Astrocyte (in vitro differentiated cells and primary cell): ENCODE measurements around the gene ANK3. TPM values are rescaled to one million over a fixed set of nuclear protein-coding genes. Genes with fewer than 3 reads are reported as not detected.

Source experiments
- DNase-seq: peaks from one replicate; pipeline ENCODE4 v3.0.0-alpha.2; 2010; ENCODE audit warnings: low read depth
- FAIRE-seq: peaks from 2 replicates; lab custom pipeline; 2011; peaks lifted over from hg19 to GRCh38; lab: Jason Lieb, UNC
- H2AFZ ChIP-seq: 2 replicates; pipeline ENCODE4 v1.6.0; 2012; ENCODE audit warnings: low read depth, low read length, inconsistent platforms
- H3K27ac ChIP-seq: 2 replicates; pipeline ENCODE4 v1.5.1; 2011; ENCODE audit warnings: low read depth, low read length, inconsistent platforms
- H3K27me3 ChIP-seq: 2 replicates; pipeline ENCODE4 v1.6.0; 2011; ENCODE audit warnings: low read length, inconsistent platforms; ENCODE audit not compliant: insufficient read depth
- H3K36me3 ChIP-seq: 2 replicates; pipeline ENCODE4 v1.5.1; 2011; ENCODE audit warnings: low read length, inconsistent platforms; ENCODE audit not compliant: insufficient read depth
- H3K4me1 ChIP-seq: 2 replicates; pipeline ENCODE4 v1.5.1; 2011; ENCODE audit warnings: low read length, inconsistent platforms; ENCODE audit not compliant: insufficient read depth
- H3K4me2 ChIP-seq: 2 replicates; pipeline ENCODE4 v1.6.0; 2012; ENCODE audit warnings: low read length, inconsistent platforms
- H3K4me3 ChIP-seq: 2 replicates; pipeline ENCODE4 v1.5.1; 2011; ENCODE audit warnings: low read depth, mild to moderate bottlenecking, low read length, inconsistent platforms; ENCODE audit not compliant: insufficient read depth
- H3K79me2 ChIP-seq: 2 replicates; pipeline ENCODE4 v1.6.0; 2012; ENCODE audit warnings: mild to moderate bottlenecking, low read length, inconsistent platforms; ENCODE audit not compliant: insufficient read depth
- H3K9ac ChIP-seq: 2 replicates; pipeline ENCODE4 v1.6.0; 2012; ENCODE audit warnings: mild to moderate bottlenecking, low read length, inconsistent platforms
- H3K9me3 ChIP-seq: 2 replicates; pipeline ENCODE4 v1.5.1; 2012; ENCODE audit warnings: low read depth, mild to moderate bottlenecking, low read length, inconsistent platforms; ENCODE audit not compliant: insufficient read depth
- H4K20me1 ChIP-seq: 2 replicates; pipeline ENCODE4 v1.6.0; 2012; ENCODE audit warnings: low read length, inconsistent platforms; ENCODE audit not compliant: insufficient read depth
- H3K27ac Mint-ChIP-seq: one replicate; pipeline ENCODE4 v1.8.0; 2021; ENCODE audit warnings: mild to moderate bottlenecking, mixed read lengths; ENCODE audit not compliant: unreplicated experiment
- H3K27me3 Mint-ChIP-seq: one replicate; pipeline ENCODE4 v1.8.0; 2021; ENCODE audit warnings: low read depth, mixed read lengths; ENCODE audit not compliant: unreplicated experiment
- H3K36me3 Mint-ChIP-seq: one replicate; pipeline ENCODE4 v1.8.0; 2021; ENCODE audit warnings: low read depth, mixed read lengths; ENCODE audit not compliant: unreplicated experiment
- H3K4me1 Mint-ChIP-seq: one replicate; pipeline ENCODE4 v1.8.0; 2021; ENCODE audit warnings: low read depth, mixed read lengths; ENCODE audit not compliant: unreplicated experiment
- H3K4me3 Mint-ChIP-seq: one replicate; pipeline ENCODE4 v1.8.0; 2021; ENCODE audit warnings: mild to moderate bottlenecking, moderate library complexity, mixed read lengths; ENCODE audit not compliant: unreplicated experiment
- H3K9me3 Mint-ChIP-seq: one replicate; pipeline ENCODE4 v1.8.0; 2021; ENCODE audit warnings: mild to moderate bottlenecking, mixed read lengths; ENCODE audit not compliant: unreplicated experiment
- EZH2 ChIP-seq: IDR thresholded peaks from 2 replicates; pipeline ENCODE4 v1.6.1; 2012; ENCODE audit warnings: mild to moderate bottlenecking, low read length, inconsistent platforms; ENCODE audit not compliant: insufficient read depth
- total RNA-seq: library from RNA; stranded (reverse); gene quantifications from 2 replicates; pipeline ENCODE4 v1.2.1, GENCODE V29; 2021
- TF ChIP-seq, protein P1 (sequence below): IDR thresholded peaks from 2 replicates; pipeline ENCODE4 v1.5.1; 2011; ENCODE audit warnings: low read depth, mild to moderate bottlenecking, inconsistent platforms, low read length, moderate library complexity; ENCODE audit not compliant: insufficient read depth

ANK3 gene
- total RNA-seq, 1 donor from 2014 or later: 21.1 TPM

DNA sequence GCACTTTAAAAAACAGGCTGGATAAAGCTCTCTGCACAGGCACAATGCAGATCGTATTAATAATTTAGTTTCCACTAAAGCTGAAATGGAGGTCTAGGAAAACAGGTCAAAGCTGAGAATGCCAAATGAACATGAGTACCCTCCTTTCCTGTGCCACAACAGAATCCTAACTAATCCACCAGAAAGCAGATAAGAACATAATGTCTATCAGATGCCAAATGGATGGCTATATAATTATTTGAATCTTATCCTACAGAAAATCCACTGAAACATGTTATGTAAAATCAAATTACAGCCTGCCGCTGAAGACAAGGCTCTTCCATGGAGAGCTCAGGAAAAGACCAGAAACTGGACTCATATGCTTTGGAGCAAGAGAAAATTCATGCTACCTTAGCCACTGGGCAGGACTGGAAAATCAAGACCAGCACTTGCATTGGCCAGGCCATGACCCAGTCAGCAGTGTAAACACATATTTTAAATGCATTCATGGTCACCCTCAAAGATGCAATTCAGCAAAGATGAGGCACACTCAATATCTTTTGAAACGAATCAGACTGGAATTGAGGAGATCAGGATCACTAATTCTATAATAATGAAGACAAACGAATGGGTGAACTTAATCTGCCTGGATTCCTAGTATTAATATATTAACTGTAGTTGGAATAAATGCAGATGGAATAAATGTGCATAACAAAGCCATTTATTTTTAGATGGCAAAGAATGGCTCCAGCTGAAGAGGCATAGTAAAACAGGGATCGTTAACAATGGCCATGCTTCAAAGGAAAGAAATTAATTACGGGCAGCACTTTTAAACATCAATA lies 13.2 kb downstream of the ANK3 start:
- Histone ChIP-seq H3K4me3 (no peak overlapping the region), H3K27ac (no peak overlapping the region), H3K27me3 (no peaks in the 10 kb centered on the region), H4K20me1 (no peaks in the 10 kb centered on the region), H3K36me3 (no peaks in the 10 kb centered on the region), H3K9ac (no peak overlapping the region), H3K79me2 (no peaks in the 10 kb centered on the region), H3K9me3 (no peaks in the 10 kb centered on the region), H3K4me2 (no peak overlapping the region), H3K4me1 (peaks cover 9% of the 10 kb centered on the region), H2AFZ (no peak overlapping the region)
- Mint-ChIP-seq H3K4me1 (peaks cover 5% of the 10 kb centered on the region), H3K27me3 (no peaks in the 10 kb centered on the region), H3K4me3 (no peak overlapping the region), H3K27ac (no peak overlapping the region), H3K36me3 (no peaks in the 10 kb centered on the region), H3K9me3 (no peaks in the 10 kb centered on the region)
- TF ChIP-seq, protein P1, sequence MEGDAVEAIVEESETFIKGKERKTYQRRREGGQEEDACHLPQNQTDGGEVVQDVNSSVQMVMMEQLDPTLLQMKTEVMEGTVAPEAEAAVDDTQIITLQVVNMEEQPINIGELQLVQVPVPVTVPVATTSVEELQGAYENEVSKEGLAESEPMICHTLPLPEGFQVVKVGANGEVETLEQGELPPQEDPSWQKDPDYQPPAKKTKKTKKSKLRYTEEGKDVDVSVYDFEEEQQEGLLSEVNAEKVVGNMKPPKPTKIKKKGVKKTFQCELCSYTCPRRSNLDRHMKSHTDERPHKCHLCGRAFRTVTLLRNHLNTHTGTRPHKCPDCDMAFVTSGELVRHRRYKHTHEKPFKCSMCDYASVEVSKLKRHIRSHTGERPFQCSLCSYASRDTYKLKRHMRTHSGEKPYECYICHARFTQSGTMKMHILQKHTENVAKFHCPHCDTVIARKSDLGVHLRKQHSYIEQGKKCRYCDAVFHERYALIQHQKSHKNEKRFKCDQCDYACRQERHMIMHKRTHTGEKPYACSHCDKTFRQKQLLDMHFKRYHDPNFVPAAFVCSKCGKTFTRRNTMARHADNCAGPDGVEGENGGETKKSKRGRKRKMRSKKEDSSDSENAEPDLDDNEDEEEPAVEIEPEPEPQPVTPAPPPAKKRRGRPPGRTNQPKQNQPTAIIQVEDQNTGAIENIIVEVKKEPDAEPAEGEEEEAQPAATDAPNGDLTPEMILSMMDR: no peak
- TF ChIP-seq EZH2: no peak
- FAIRE-seq: no peak
- no peak for DNase-seq

DNA sequence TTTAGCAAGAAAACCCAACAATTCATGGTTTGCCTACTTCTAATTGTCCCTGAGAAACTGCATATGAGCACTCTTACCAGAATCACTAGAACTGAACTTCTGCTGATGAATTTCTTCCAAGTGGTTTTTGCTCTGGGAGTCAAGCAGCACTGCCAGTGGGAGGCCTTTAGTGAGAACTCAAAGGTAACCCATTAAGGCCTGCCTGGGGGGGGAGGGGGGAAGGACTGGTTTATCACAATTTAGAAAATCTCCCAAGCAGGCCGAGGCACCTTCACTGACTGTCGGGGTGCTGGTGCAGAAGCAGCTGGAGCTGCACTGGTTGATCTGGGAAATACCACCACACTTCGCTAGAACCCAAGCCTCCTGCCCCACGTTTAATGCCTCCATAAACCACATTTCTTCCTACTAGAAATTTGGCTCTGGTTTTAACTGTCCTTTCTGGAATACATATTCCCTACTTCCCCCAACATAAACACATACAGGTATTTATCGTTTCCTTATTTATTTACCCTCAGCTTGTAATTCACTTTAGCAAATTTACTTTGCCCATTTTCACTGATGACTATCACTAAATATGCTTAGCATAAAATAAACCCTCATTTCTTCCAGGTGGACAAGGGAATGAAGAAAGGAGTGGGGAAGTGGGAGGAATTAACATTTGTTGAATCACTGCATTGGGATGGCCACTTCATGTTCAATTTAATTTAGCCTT lies 14.2 kb downstream of the ANK3 start:
- H4K20me1 ChIP-seq: no peaks in the 10 kb centered on the region
- H3K36me3 ChIP-seq: no peaks in the 10 kb centered on the region
- FAIRE-seq (no peak), DNase-seq (no peak)
- no peaks in the 10 kb centered on the region for H3K9me3 ChIP-seq
- no peak overlapping the region for H2AFZ ChIP-seq
- no peaks in the 10 kb centered on the region for H3K79me2 ChIP-seq
- H3K4me3 ChIP-seq: no peak overlapping the region
- Mint-ChIP-seq H3K4me1 (peaks cover 5% of the 10 kb centered on the region), H3K9me3 (no peaks in the 10 kb centered on the region), H3K36me3 (no peaks in the 10 kb centered on the region), H3K4me3 (no peak overlapping the region), H3K27ac (no peak overlapping the region), H3K27me3 (no peaks in the 10 kb centered on the region)
- TF ChIP-seq EZH2: no peak
- TF ChIP-seq, protein P1: no peak
- H3K27me3 ChIP-seq: no peaks in the 10 kb centered on the region
- no peak overlapping the region for H3K9ac ChIP-seq
- no peak overlapping the region for H3K27ac ChIP-seq
- H3K4me2 ChIP-seq: no peak overlapping the region
- H3K4me1 ChIP-seq: peaks cover 9% of the 10 kb centered on the region

DNA sequence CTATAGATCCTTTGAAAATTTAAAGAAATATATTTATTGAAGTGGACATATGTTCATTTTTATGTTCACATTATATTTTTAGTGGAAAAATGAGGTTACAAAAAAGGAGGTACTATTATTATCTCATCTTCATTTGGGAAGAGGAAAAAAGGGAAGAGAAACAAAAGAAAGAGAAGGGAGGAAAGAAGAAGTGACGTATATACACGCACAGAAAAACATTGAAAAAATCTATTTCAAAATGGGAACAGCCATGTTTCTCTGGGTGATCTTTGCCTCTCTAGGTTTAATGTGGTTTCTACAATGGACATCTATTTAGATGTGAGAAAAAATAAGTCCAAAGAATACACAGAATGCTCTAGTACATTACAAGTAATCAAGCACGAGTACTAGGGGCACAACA lies 14.8 kb downstream of the ANK3 start:
- FAIRE-seq (no peak), DNase-seq (no peak)
- no peak overlapping the region for H3K27ac Mint-ChIP-seq
- peaks cover 5% of the 10 kb centered on the region for H3K4me1 Mint-ChIP-seq
- H3K9ac ChIP-seq: no peak overlapping the region
- no peaks in the 10 kb centered on the region for H3K9me3 ChIP-seq
- no peak overlapping the region for H3K27ac ChIP-seq
- H2AFZ ChIP-seq: no peak overlapping the region
- H3K4me3 Mint-ChIP-seq: no peak overlapping the region
- no peaks in the 10 kb centered on the region for H3K27me3 Mint-ChIP-seq
- no peaks in the 10 kb centered on the region for H3K27me3 ChIP-seq
- H3K36me3 Mint-ChIP-seq: no peaks in the 10 kb centered on the region
- no peak overlapping the region for H3K4me3 ChIP-seq
- TF ChIP-seq, protein P1: no peak
- no peak for TF ChIP-seq EZH2
- no peaks in the 10 kb centered on the region for H4K20me1 ChIP-seq
- H3K79me2 ChIP-seq: no peaks in the 10 kb centered on the region
- H3K4me1 ChIP-seq: peaks cover 9% of the 10 kb centered on the region
- H3K36me3 ChIP-seq: no peaks in the 10 kb centered on the region
- H3K4me2 ChIP-seq: no peak overlapping the region
- H3K9me3 Mint-ChIP-seq: no peaks in the 10 kb centered on the region
